ENCODE data around the gene DLK2.

The DLK2 gene

DNA sequence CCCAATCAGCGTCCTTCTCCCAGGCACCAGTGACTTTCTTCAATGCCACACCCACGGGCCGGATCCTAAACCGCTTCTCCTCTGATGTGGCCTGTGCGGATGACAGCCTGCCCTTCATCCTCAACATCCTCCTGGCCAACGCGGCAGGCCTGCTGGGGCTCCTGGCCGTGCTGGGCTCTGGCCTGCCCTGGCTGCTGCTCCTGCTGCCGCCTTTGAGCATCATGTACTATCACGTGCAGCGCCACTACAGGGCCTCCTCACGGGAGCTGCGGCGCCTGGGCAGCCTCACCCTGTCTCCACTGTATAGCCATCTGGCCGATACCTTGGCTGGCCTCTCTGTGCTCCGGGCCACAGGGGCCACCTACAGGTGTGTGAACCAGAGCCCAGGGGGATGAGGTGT is 9.8 kb downstream of the DLK2 start:
- Histone ChIP-seq H4K20me1 (ENCODE audit: control insufficient read depth, insufficient read depth, low read depth, low read length) (no peaks in the 10 kb centered on the region), H3K9me2 (replicated peaks; ENCODE audit: control insufficient read depth, low read length) (no peaks in the 10 kb centered on the region), H3K4me2 (ENCODE audit: low read length) (no peak overlapping the region), H3K36me3 (ENCODE audit: control insufficient read depth, low read length) (peaks cover 67% of the 10 kb centered on the region), H3K27ac (ENCODE audit: low read depth, low read length) (no peak overlapping the region), H3K79me2 (ENCODE audit: control insufficient read depth, low read length) (no peaks in the 10 kb centered on the region), H3F3A (ENCODE audit: control insufficient read depth, insufficient read depth) (no peaks in the 10 kb centered on the region), H3K4me3 (ENCODE audit: low read length) (no peak overlapping the region), H3K27me3 (ENCODE audit: control insufficient read depth, low read length) (no peaks in the 10 kb centered on the region), H3K9me3 (ENCODE audit: control insufficient read depth, insufficient read depth, low read length) (no peaks in the 10 kb centered on the region), H3K4me1 (ENCODE audit: control insufficient read depth, low read length) (no peaks in the 10 kb centered on the region)
- TF ChIP-seq, protein P1, sequence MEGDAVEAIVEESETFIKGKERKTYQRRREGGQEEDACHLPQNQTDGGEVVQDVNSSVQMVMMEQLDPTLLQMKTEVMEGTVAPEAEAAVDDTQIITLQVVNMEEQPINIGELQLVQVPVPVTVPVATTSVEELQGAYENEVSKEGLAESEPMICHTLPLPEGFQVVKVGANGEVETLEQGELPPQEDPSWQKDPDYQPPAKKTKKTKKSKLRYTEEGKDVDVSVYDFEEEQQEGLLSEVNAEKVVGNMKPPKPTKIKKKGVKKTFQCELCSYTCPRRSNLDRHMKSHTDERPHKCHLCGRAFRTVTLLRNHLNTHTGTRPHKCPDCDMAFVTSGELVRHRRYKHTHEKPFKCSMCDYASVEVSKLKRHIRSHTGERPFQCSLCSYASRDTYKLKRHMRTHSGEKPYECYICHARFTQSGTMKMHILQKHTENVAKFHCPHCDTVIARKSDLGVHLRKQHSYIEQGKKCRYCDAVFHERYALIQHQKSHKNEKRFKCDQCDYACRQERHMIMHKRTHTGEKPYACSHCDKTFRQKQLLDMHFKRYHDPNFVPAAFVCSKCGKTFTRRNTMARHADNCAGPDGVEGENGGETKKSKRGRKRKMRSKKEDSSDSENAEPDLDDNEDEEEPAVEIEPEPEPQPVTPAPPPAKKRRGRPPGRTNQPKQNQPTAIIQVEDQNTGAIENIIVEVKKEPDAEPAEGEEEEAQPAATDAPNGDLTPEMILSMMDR (IDR thresholded peaks at IDR 0.05; ENCODE audit: low read depth, low read length, poor library complexity, severe bottlenecking), result no peak
- no peak for TF ChIP-seq EZH2phosphoT487 (IDR thresholded peaks at IDR 0.05; ENCODE audit: borderline replicate concordance, low read length)

DNA sequence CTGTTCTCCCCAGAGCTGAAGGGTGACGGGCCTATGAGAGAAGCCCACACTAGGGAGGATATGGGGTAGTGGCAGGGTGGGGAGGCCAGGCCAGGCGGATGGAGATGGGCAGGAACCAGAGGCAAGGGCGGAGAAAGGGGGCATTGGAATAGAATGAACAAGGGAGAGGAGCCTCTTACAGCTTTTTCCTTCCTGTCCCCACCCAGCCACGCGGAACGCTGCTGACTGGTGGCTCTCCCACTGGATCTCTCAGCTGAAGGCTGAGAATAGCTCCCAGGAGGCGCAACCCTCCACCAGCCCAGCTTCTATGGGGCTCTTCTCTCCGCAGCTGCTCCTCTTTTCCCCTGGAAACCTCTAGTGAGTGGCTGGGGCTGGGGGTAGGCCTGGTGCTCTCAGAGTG is 10.8 kb downstream of the DLK2 start:
- Histone ChIP-seq H3K36me3 (ENCODE audit: control insufficient read depth, low read length) (peaks cover 58% of the 10 kb centered on the region), H3K27me3 (ENCODE audit: control insufficient read depth, low read length) (no peaks in the 10 kb centered on the region), H3K4me2 (ENCODE audit: low read length) (no peak overlapping the region), H3K9me3 (ENCODE audit: control insufficient read depth, insufficient read depth, low read length) (no peaks in the 10 kb centered on the region), H3K4me1 (ENCODE audit: control insufficient read depth, low read length) (no peaks in the 10 kb centered on the region), H3K79me2 (ENCODE audit: control insufficient read depth, low read length) (no peaks in the 10 kb centered on the region), H4K20me1 (ENCODE audit: control insufficient read depth, insufficient read depth, low read depth, low read length) (no peaks in the 10 kb centered on the region), H3K9me2 (replicated peaks; ENCODE audit: control insufficient read depth, low read length) (no peaks in the 10 kb centered on the region), H3F3A (ENCODE audit: control insufficient read depth, insufficient read depth) (no peaks in the 10 kb centered on the region), H3K27ac (ENCODE audit: low read depth, low read length) (no peak overlapping the region), H3K4me3 (ENCODE audit: low read length) (no peak overlapping the region)
- no peak for TF ChIP-seq EZH2phosphoT487 (IDR thresholded peaks at IDR 0.05; ENCODE audit: borderline replicate concordance, low read length)
- TF ChIP-seq, protein P1 (IDR thresholded peaks at IDR 0.05; ENCODE audit: low read depth, low read length, poor library complexity, severe bottlenecking), result no peak

DNA sequence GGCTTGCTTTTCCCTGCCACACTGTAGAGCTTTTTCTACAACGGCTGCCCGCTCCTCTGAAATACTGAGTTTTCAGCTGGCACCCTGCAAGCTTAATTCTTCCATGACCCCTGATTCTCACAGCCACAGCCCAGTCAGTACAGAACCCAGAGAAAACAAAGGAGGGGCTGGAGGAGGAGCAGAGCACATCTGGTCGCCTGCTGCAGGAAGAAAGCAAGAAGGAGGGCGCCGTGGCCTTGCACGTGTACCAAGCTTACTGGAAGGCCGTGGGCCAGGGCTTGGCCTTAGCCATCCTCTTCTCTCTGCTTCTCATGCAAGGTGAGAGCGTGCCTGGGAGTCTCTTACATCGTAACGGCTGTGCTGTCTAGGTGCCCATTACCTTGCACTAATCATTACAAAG is 11.3 kb downstream of the DLK2 start:
- Histone ChIP-seq H3K27me3 (ENCODE audit: control insufficient read depth, low read length) (no peaks in the 10 kb centered on the region), H3K36me3 (ENCODE audit: control insufficient read depth, low read length) (peaks cover 54% of the 10 kb centered on the region), H3K9me2 (replicated peaks; ENCODE audit: control insufficient read depth, low read length) (no peaks in the 10 kb centered on the region), H3K9me3 (ENCODE audit: control insufficient read depth, insufficient read depth, low read length) (no peaks in the 10 kb centered on the region), H3K4me2 (ENCODE audit: low read length) (no peak overlapping the region), H3K79me2 (ENCODE audit: control insufficient read depth, low read length) (no peaks in the 10 kb centered on the region), H3K4me1 (ENCODE audit: control insufficient read depth, low read length) (no peaks in the 10 kb centered on the region), H3F3A (ENCODE audit: control insufficient read depth, insufficient read depth) (no peaks in the 10 kb centered on the region), H4K20me1 (ENCODE audit: control insufficient read depth, insufficient read depth, low read depth, low read length) (no peaks in the 10 kb centered on the region), H3K27ac (ENCODE audit: low read depth, low read length) (no peak overlapping the region), H3K4me3 (ENCODE audit: low read length) (no peak overlapping the region)
- TF ChIP-seq EZH2phosphoT487 (IDR thresholded peaks at IDR 0.05; ENCODE audit: borderline replicate concordance, low read length), result no peak
- TF ChIP-seq, protein P1 (IDR thresholded peaks at IDR 0.05; ENCODE audit: low read depth, low read length, poor library complexity, severe bottlenecking), result no peak

DNA sequence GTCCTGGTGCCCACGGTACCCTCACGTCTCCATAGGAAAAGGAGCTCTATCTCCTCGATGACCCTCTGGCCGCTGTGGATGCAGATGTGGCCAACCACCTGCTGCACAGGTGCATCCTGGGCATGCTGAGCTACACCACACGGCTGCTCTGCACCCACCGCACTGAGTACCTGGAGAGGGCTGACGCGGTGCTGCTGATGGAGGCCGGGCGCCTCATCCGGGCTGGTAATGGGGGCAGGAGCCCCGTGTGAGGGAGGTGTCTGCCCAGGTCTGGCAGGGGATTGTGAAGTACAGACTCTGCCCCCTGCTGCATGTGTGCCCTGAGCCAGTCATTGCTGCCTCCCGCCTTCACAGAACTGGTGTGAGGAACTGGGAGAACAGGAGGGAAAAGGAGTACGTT is 12.4 kb downstream of the DLK2 start:
- H3K9me2 ChIP-seq (replicated peaks; ENCODE audit: control insufficient read depth, low read length), result no peaks in the 10 kb centered on the region
- H3K27ac ChIP-seq (ENCODE audit: low read depth, low read length), result no peak overlapping the region
- H3K4me3 ChIP-seq (ENCODE audit: low read length), result no peak overlapping the region
- no peaks in the 10 kb centered on the region for H3K9me3 ChIP-seq (ENCODE audit: control insufficient read depth, insufficient read depth, low read length)
- H3K36me3 ChIP-seq (ENCODE audit: control insufficient read depth, low read length), result peaks cover 47% of the 10 kb centered on the region
- TF ChIP-seq, protein P1 (IDR thresholded peaks at IDR 0.05; ENCODE audit: low read depth, low read length, poor library complexity, severe bottlenecking), result no peak
- no peak for TF ChIP-seq EZH2phosphoT487 (IDR thresholded peaks at IDR 0.05; ENCODE audit: borderline replicate concordance, low read length)
- H3K79me2 ChIP-seq (ENCODE audit: control insufficient read depth, low read length), result no peaks in the 10 kb centered on the region
- H3F3A ChIP-seq (ENCODE audit: control insufficient read depth, insufficient read depth), result no peaks in the 10 kb centered on the region
- no peak overlapping the region for H3K4me2 ChIP-seq (ENCODE audit: low read length)
- H4K20me1 ChIP-seq (ENCODE audit: control insufficient read depth, insufficient read depth, low read depth, low read length), result no peaks in the 10 kb centered on the region
- H3K27me3 ChIP-seq (ENCODE audit: control insufficient read depth, low read length), result no peaks in the 10 kb centered on the region
- no peaks in the 10 kb centered on the region for H3K4me1 ChIP-seq (ENCODE audit: control insufficient read depth, low read length)
